CD4-positive, alpha-beta T cell (primary cell): ENCODE data around the gene MAD2L2. TPM values are rescaled to one million over a fixed set of nuclear protein-coding genes. Genes with fewer than 3 reads are reported as not detected.

Experiments
- ATAC-seq: fragments of 200-7000 bp; cut with Tn5 transposase; one replicate; pipeline ENCODE4 v1.10.0; 2022; ENCODE audit warnings: mild to moderate bottlenecking; ENCODE audit not compliant: poor library complexity
- CTCF ChIA-PET: fragments of 350-600 bp; sonication (Branson Sonifier 250); formaldehyde crosslinking; loops from one replicate; lab custom pipeline; 2021; ENCODE audit warnings: antibody characterized with exemption, inconsistent platforms; lab: Charles Lee
- POLR2A ChIA-PET: fragments of 350-600 bp; sonication (Branson Sonifier 250); formaldehyde crosslinking; loops from one replicate; lab custom pipeline; 2021; ENCODE audit warnings: antibody characterized with exemption, inconsistent platforms; lab: Charles Lee
- DNase-seq, 14 experiments: peaks; one replicate each; pipeline ENCODE4 v3.0.0-alpha.2; 2013 to 2020; ENCODE audit warnings: mixed read lengths in 2 of 14
- H3K27ac ChIP-seq, 2 donors: one replicate each; pipeline versions ENCODE4 v1.5.1 to v1.7.0; 2013; ENCODE audit warnings: low read length in 2 of 2, low read depth in 1 of 2, mild to moderate bottlenecking in 1 of 2
- H3K27me3 ChIP-seq, 2 experiments: 1 replicate in 1 of 2; 2 replicates in 1 of 2; pipeline versions ENCODE4 v1.6.1 to v1.7.0; 2013; ENCODE audit warnings: low read length in 2 of 2, control low read depth in 1 of 2, mild to moderate bottlenecking in 1 of 2, moderate library complexity in 1 of 2; ENCODE audit not compliant: insufficient read depth in 2 of 2, control insufficient read depth in 1 of 2
- H3K36me3 ChIP-seq: one replicate; pipeline ENCODE4 v1.6.1; 2013; ENCODE audit warnings: low read length, control low read depth; ENCODE audit not compliant: insufficient read depth
- H3K4me1 ChIP-seq: one replicate; pipeline ENCODE4 v1.6.1; 2013; ENCODE audit warnings: low read length, control low read depth; ENCODE audit not compliant: insufficient read depth
- H3K4me3 ChIP-seq: one replicate; pipeline ENCODE4 v1.5.1; 2013; ENCODE audit warnings: mild to moderate bottlenecking, low read length, moderate library complexity
- H3K9me3 ChIP-seq, 2 experiments: 1 replicate in 1 of 2; 2 replicates in 1 of 2; pipeline versions ENCODE4 v1.6.1 to v1.7.0; 2013; ENCODE audit warnings: low read length in 2 of 2, mild to moderate bottlenecking in 2 of 2, control low read depth in 1 of 2, moderate library complexity in 1 of 2; ENCODE audit not compliant: control insufficient read depth in 1 of 2, insufficient read depth in 1 of 2
- H3K27ac Mint-ChIP-seq: one replicate; pipeline ENCODE4 v1.8.0; 2020; ENCODE audit warnings: mixed read lengths
- H3K27me3 Mint-ChIP-seq: one replicate; pipeline ENCODE4 v1.8.0; 2021; ENCODE audit warnings: mixed read lengths
- H3K36me3 Mint-ChIP-seq: one replicate; pipeline ENCODE4 v1.8.0; 2021; ENCODE audit warnings: low read depth, mixed read lengths
- H3K4me1 Mint-ChIP-seq: one replicate; pipeline ENCODE4 v1.8.0; 2021; ENCODE audit warnings: low read depth, mixed read lengths
- H3K4me3 Mint-ChIP-seq: one replicate; pipeline ENCODE4 v1.8.0; 2020; ENCODE audit warnings: mild to moderate bottlenecking, mixed read lengths
- H3K9me3 Mint-ChIP-seq: one replicate; pipeline ENCODE4 v1.8.0; 2020; ENCODE audit warnings: mixed read lengths
- CTCF ChIP-seq: fragments of 200-600 bp; IDR thresholded peaks from one replicate; pipeline ENCODE4 v1.8.0; 2022; ENCODE audit warnings: antibody characterized with exemption, mild to moderate bottlenecking
- intact Hi-C, 2 experiments: fragments of 100-400 bp; cut with DNase I in 1 of 2; cut with micrococcal nuclease in 1 of 2; formaldehyde crosslinking; loops; one replicate each; pipeline versions ENCODE4 v1.15.1 to v1.9.0; 2023 to 2025; cut with DNase I, micrococcal nuclease
- total RNA-seq, 174 experiments: library from RNA in 2 of 174; stranded (reverse) in 2 of 174; gene quantifications; one replicate each; pipeline ENCODE4 v1.2.3 and lab custom pipeline; 2021 to 2026

MAD2L2 gene
- total RNA-seq, 2 experiments from 2014 or later = 24.6 to 28.3 TPM

- H3K27ac ChIP-seq = no peak overlapping the region
- TF ChIP-seq CTCF = no peak
- no peak overlapping the region for H3K4me3 ChIP-seq
- ATAC-seq (no peak), DNase-seq (no peak)
- POLR2A ChIA-PET = interaction anchor here (1.4 kb wide), 1 partner anchor 16 kb away, joined by 5 read pairs; no protein-coding TSS in a partner anchor
- no peaks in the 10 kb centered on the region for H3K36me3 Mint-ChIP-seq
- intact Hi-C loops = no loop called here
- no peak overlapping the region for H3K27ac Mint-ChIP-seq
- H3K27me3 Mint-ChIP-seq = peaks cover 20% of the 10 kb centered on the region
- H3K36me3 ChIP-seq = no peaks in the 10 kb centered on the region
- H3K27me3 ChIP-seq = peaks cover 11 to 12% of the 10 kb centered on the region in 2 experiments
- peaks cover 13% of the 10 kb centered on the region for H3K4me1 ChIP-seq
- no peaks in the 10 kb centered on the region for H3K9me3 ChIP-seq
- H3K4me3 Mint-ChIP-seq = no peak overlapping the region
- CTCF ChIA-PET = no interaction called here
- H3K4me1 Mint-ChIP-seq = peaks cover 12% of the 10 kb centered on the region
- no peaks in the 10 kb centered on the region for H3K9me3 Mint-ChIP-seq
These were observed 16.9 kb upstream of the MAD2L2 start for GRCh38 chr1:11697893-11698210.

- Mint-ChIP-seq H3K9me3 (no peaks in the 10 kb centered on the region), H3K4me3 (no peak overlapping the region), H3K36me3 (no peaks in the 10 kb centered on the region), H3K27ac (no peak overlapping the region), H3K4me1 (peaks cover 17% of the 10 kb centered on the region), H3K27me3 (peaks cover 25% of the 10 kb centered on the region)
- H3K9me3 ChIP-seq = peaks cover 0 to 2% of the 10 kb centered on the region in 2 experiments
- intact Hi-C loops = no loop called here
- no peak for TF ChIP-seq CTCF
- no peak overlapping the region for H3K27ac ChIP-seq
- ATAC-seq = no peak
- DNase-seq = no peak
- H3K27me3 ChIP-seq = peaks cover 13 to 17% of the 10 kb centered on the region in 2 experiments
- H3K36me3 ChIP-seq = no peaks in the 10 kb centered on the region
- H3K4me3 ChIP-seq = no peak overlapping the region
- CTCF ChIA-PET = interaction anchor here (0.9 kb wide), 1 partner anchor 22 kb away, joined by 4 read pairs; no protein-coding TSS in a partner anchor
- peaks cover 18% of the 10 kb centered on the region for H3K4me1 ChIP-seq
- POLR2A ChIA-PET = interaction anchor here (1.4 kb wide), 1 partner anchor 16 kb away, joined by 5 read pairs; no protein-coding TSS in a partner anchor
These were observed 16.4 kb upstream of the MAD2L2 start for GRCh38 chr1:11697188-11697892.

- H3K9me3 Mint-ChIP-seq = no peaks in the 10 kb centered on the region
- H3K36me3 ChIP-seq = no peaks in the 10 kb centered on the region
- intact Hi-C loops = no loop called here
- H3K27me3 ChIP-seq = peaks cover 15 to 19% of the 10 kb centered on the region in 2 experiments
- no peak overlapping the region for H3K27ac Mint-ChIP-seq
- ChIA-PET POLR2A (no interaction called here), CTCF (interaction anchor here (0.6 to 1.1 kb wide), 2 partner anchors 24 to 32 kb away, joined by 3 to 4 read pairs; partner anchors contain the start of gene FBXO6)
- peaks cover 0 to 8% of the 10 kb centered on the region in 2 experiments for H3K9me3 ChIP-seq
- no peak overlapping the region for H3K27ac ChIP-seq
- peaks cover 26% of the 10 kb centered on the region for H3K27me3 Mint-ChIP-seq
- peaks cover 18% of the 10 kb centered on the region for H3K4me1 Mint-ChIP-seq
- no peak for TF ChIP-seq CTCF
- ATAC-seq (no peak), DNase-seq (no peak)
- no peaks in the 10 kb centered on the region for H3K36me3 Mint-ChIP-seq
- peaks cover 28% of the 10 kb centered on the region for H3K4me1 ChIP-seq
- no peak overlapping the region for H3K4me3 Mint-ChIP-seq
- H3K4me3 ChIP-seq = no peak overlapping the region
These were observed 14.9 kb upstream of the MAD2L2 start for GRCh38 chr1:11695861-11696260.
